Natural killer cell (primary cell): ENCODE measurements around the gene WDR4. TPM values are rescaled to one million over a fixed set of nuclear protein-coding genes. Genes with fewer than 3 reads are reported as not detected.

Experiments used
- ATAC-seq, 3 donors: fragments of 150-1000 bp in 2 of 3; fragments of 200-7000 bp in 1 of 3; cut with Tn5 transposase; 1 replicate in 1 of 3; 2 replicates in 2 of 3; pipeline ENCODE4 v1.10.0; 2021; ENCODE audit warnings: mild to moderate bottlenecking in 2 of 3, moderate library complexity in 2 of 3
- DNase-seq, 2 donors: peaks; one replicate each; pipeline versions ENCODE4 v3.0.0 to v3.0.0-alpha.2; 2013 to 2021; ENCODE audit warnings: mixed read lengths in 1 of 2
- H3K27ac ChIP-seq: one replicate; pipeline ENCODE4 v1.5.1; 2013; ENCODE audit warnings: mild to moderate bottlenecking, low read length
- H3K27me3 ChIP-seq: one replicate; pipeline ENCODE4 v1.6.1; 2013; ENCODE audit warnings: low read length; ENCODE audit not compliant: control insufficient read depth, insufficient read depth
- H3K36me3 ChIP-seq: one replicate; pipeline ENCODE4 v1.6.1; 2013; ENCODE audit warnings: low read length; ENCODE audit not compliant: control insufficient read depth, insufficient read depth
- H3K4me1 ChIP-seq: one replicate; pipeline ENCODE4 v1.6.1; 2013; ENCODE audit warnings: low read length; ENCODE audit not compliant: control insufficient read depth, insufficient read depth
- H3K4me3 ChIP-seq: one replicate; pipeline ENCODE4 v1.5.1; 2013; ENCODE audit warnings: low read length
- H3K9me3 ChIP-seq: one replicate; pipeline ENCODE4 v1.6.1; 2013; ENCODE audit warnings: low read length; ENCODE audit not compliant: control insufficient read depth, insufficient read depth
- H3K27ac Mint-ChIP-seq, 2 donors: one replicate each; pipeline ENCODE4 v1.8.0; 2022; ENCODE audit warnings: mild to moderate bottlenecking in 2 of 2, mixed read lengths in 2 of 2, moderate library complexity in 1 of 2
- H3K27me3 Mint-ChIP-seq, 2 donors: one replicate each; pipeline ENCODE4 v1.8.0; 2022; ENCODE audit warnings: low read depth in 2 of 2, mixed read lengths in 2 of 2
- H3K36me3 Mint-ChIP-seq: one replicate; pipeline ENCODE4 v1.8.0; 2022; ENCODE audit warnings: mixed read lengths
- H3K4me1 Mint-ChIP-seq, 2 donors: one replicate each; pipeline ENCODE4 v1.8.0; 2022; ENCODE audit warnings: mixed read lengths in 2 of 2
- H3K4me3 Mint-ChIP-seq: one replicate; pipeline ENCODE4 v1.8.0; 2022; ENCODE audit warnings: mild to moderate bottlenecking, moderate library complexity, mixed read lengths
- H3K9me3 Mint-ChIP-seq, 2 donors: one replicate each; pipeline ENCODE4 v1.8.0; 2022; ENCODE audit warnings: mixed read lengths in 2 of 2
- WGBS: methylation state at CpG from one replicate; pipeline ENCODE4 v1.1.7; 2013; ENCODE audit warnings: missing lambda C conversion rate; ENCODE audit not compliant: insufficient coverage; 5-methylcytosine and 5-hydroxymethylcytosine counted together
- intact Hi-C: fragments of 100-400 bp; cut with micrococcal nuclease; formaldehyde crosslinking; loops from one replicate; pipeline ENCODE4 v1.14.2; 2022
- total RNA-seq, 4 donors: library from RNA; stranded (reverse); fragments of 120-200 nt in 1 of 4; gene quantifications; one replicate each; pipeline versions ENCODE4 v1.2.3 to v1.2.4, GENCODE V29; 2013 to 2022
- TF ChIP-seq, protein P1 (sequence below): fragments of 200-600 bp; IDR thresholded peaks from one replicate; pipeline ENCODE4 v1.8.0; 2022; ENCODE audit warnings: antibody characterized with exemption

Gene WDR4
- total RNA-seq, 3 donors from 2014 or later (not counting 1 experiment from before 2014, with no cell fraction given) = 11.1 to 15.5 (median 14.0) TPM

DNA sequence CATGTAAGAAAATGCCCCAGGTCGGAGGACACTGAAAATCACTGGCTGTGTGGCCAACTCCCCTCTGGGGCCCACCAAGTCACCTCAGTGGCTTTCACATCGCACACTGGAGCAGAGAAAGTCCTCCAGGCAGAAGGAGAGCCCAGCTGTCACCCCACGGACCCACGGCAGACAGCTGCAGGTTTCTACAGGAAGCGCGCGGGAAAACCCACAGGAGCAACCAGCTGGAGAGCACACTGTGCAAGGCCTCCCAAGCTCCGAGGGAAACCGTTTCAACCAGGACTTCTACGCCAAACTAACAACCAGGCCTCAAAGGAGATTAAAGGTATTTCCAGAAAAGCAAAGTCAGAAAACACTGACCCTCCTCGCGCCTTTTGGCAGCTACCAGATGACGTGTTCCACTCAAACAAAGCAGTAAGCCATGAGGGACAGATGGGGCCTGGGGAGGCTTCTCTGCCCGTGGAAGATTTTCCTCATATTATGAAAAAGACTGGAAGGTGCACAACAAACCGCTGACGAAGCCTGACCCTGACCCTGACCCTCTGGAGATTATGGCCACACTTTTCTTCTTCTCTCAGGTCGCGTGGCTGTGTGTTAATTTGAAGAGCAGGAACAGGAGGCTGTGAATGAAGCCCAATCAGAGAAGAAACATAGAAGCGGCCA, 21.0 kb downstream of the WDR4 start:
- 93% methylated on average over 17 of the region's 19 CpGs for WGBS
- Mint-ChIP-seq H3K4me1 (peaks cover 0 to 8% of the 10 kb centered on the region in 2 donors), H3K36me3 (no peaks in the 10 kb centered on the region), H3K27me3 (no peaks in the 10 kb centered on the region), H3K9me3 (no peaks in the 10 kb centered on the region), H3K4me3 (no peak overlapping the region), H3K27ac (no peak overlapping the region)
- Histone ChIP-seq H3K4me1 (no peaks in the 10 kb centered on the region), H3K4me3 (no peak overlapping the region), H3K27ac (no peak overlapping the region), H3K27me3 (no peaks in the 10 kb centered on the region), H3K36me3 (peaks cover 75% of the 10 kb centered on the region), H3K9me3 (no peaks in the 10 kb centered on the region)
- intact Hi-C loops = no loop called here
- DNase-seq (no peak), ATAC-seq (no peak)
- TF ChIP-seq, protein P1, sequence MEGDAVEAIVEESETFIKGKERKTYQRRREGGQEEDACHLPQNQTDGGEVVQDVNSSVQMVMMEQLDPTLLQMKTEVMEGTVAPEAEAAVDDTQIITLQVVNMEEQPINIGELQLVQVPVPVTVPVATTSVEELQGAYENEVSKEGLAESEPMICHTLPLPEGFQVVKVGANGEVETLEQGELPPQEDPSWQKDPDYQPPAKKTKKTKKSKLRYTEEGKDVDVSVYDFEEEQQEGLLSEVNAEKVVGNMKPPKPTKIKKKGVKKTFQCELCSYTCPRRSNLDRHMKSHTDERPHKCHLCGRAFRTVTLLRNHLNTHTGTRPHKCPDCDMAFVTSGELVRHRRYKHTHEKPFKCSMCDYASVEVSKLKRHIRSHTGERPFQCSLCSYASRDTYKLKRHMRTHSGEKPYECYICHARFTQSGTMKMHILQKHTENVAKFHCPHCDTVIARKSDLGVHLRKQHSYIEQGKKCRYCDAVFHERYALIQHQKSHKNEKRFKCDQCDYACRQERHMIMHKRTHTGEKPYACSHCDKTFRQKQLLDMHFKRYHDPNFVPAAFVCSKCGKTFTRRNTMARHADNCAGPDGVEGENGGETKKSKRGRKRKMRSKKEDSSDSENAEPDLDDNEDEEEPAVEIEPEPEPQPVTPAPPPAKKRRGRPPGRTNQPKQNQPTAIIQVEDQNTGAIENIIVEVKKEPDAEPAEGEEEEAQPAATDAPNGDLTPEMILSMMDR = no peak

GRCh38 chr21:42857216-42857615, 22.1 kb downstream of the WDR4 start:
- Histone ChIP-seq H3K27ac (no peak overlapping the region), H3K27me3 (no peaks in the 10 kb centered on the region), H3K9me3 (no peaks in the 10 kb centered on the region), H3K36me3 (peaks cover 73% of the 10 kb centered on the region), H3K4me3 (no peak overlapping the region), H3K4me1 (no peaks in the 10 kb centered on the region)
- Mint-ChIP-seq H3K4me3 (no peak overlapping the region), H3K36me3 (no peaks in the 10 kb centered on the region), H3K27me3 (no peaks in the 10 kb centered on the region), H3K9me3 (no peaks in the 10 kb centered on the region), H3K27ac (no peak overlapping the region), H3K4me1 (no peaks in the 10 kb centered on the region)
- 96% methylated on average over 11 of the region's 11 CpGs for WGBS
- TF ChIP-seq, protein P1 = no peak
- ATAC-seq (no peak), DNase-seq (no peak)
- intact Hi-C loops = no loop called here

DNA sequence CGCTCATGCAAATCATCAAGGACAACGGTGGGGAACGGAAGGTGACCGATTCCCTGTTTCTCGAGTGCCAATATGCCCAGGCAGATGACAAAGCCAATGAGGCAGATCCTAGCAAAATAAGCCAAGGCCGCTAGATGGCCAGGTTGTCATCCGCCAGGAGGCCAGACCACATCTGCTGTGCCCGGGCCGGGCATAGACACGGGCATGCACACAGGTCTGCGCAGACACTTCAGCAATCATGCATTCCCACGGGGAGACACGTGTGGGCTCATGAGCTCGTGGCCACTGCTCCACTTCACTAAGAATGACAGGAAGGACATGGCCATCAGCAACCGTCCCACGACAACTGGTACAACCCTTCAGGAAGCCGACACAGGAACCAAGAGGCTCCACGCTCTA, 23.4 kb downstream of the WDR4 start:
- Histone ChIP-seq H3K9me3 (no peaks in the 10 kb centered on the region), H3K27me3 (no peaks in the 10 kb centered on the region), H3K27ac (no peak overlapping the region), H3K4me3 (no peak overlapping the region), H3K4me1 (peaks cover 2% of the 10 kb centered on the region), H3K36me3 (peaks cover 74% of the 10 kb centered on the region)
- WGBS = 89% methylated on average over 17 of the region's 18 CpGs
- Mint-ChIP-seq H3K9me3 (no peaks in the 10 kb centered on the region), H3K27me3 (no peaks in the 10 kb centered on the region), H3K27ac (no peak overlapping the region), H3K4me3 (no peak overlapping the region), H3K36me3 (no peaks in the 10 kb centered on the region), H3K4me1 (peaks cover 0 to 3% of the 10 kb centered on the region in 2 donors)
- no peak for ATAC-seq
- TF ChIP-seq, protein P1 = no peak
- no peak for DNase-seq
- intact Hi-C loops = no loop called here
